Cortex of kidney (tissue), 1 donor: ENCODE measurements around the gene LYL1.

Experiments used
- DNase-seq: peaks from one replicate; lab custom pipeline; 2025; lab: John Stamatoyannopoulos, UW

LYL1 gene

DNA sequence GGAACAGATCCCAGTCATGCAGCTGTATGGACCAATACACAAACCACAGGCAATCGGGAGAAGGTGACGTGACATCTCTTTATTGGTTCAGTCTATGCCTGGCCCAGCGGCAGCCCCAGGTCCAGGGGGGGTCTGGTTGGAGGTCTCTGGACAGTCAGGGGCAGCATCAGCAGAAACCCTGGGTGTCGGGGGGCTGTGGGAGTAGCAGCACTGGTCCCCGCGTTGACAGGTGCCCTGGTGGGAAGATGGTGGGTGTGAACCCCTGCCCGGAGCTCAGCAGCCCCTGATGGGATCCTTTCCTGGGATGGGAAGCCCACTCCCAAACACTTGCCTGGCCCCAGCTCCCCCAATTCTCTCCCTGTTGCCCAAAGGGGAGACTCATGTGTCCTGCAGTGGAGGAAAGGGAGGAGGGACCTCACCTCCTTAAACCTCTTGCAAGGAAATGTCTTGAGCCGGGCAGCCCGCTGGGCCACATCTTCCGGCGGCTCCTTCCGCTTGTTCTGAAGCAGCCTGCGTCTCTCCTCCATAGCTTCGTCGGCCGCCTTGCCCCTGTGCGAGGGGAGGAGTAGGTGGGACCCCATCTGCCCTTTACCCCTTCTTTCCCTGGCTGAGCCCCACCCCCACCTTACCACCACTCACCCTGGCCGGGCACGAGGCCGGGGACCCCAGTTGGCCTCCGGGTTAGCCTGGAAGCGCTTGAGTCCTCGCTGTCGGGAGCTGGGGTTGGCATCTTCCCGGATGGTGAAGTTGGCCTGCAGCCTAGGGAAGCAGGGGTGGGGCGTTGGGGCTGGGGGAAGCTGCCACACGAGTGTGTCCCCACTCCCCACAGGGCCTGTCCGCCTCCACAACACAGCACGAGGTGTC is 2.4 kb upstream of the LYL1 start:
- DNase-seq: no peak

DNA sequence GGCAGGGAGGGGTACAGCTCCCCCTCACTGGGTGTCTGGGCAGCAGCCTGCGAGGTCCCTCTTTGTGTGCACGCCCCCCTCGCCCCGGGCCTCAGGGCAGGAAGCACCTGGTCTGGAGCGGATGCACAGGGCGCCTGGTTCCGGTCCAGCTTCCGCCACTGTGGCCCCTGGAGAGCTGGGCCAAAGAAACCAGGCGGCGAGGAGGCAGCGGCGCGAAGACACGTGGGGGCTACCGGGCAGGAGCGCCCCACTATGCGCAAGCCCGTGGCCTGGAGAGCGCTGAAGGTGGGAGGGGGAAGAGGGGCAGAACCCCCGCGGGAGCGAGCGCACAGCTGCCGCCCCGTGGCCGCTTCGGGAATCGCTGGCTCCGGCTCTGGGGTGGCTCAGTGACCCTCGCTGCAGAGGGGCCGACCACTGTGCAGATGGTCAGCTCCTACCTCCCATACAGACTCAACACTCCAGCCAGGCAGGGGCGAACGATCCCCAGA is 1.7 kb upstream of the LYL1 start:
- DNase-seq: no peak

DNA sequence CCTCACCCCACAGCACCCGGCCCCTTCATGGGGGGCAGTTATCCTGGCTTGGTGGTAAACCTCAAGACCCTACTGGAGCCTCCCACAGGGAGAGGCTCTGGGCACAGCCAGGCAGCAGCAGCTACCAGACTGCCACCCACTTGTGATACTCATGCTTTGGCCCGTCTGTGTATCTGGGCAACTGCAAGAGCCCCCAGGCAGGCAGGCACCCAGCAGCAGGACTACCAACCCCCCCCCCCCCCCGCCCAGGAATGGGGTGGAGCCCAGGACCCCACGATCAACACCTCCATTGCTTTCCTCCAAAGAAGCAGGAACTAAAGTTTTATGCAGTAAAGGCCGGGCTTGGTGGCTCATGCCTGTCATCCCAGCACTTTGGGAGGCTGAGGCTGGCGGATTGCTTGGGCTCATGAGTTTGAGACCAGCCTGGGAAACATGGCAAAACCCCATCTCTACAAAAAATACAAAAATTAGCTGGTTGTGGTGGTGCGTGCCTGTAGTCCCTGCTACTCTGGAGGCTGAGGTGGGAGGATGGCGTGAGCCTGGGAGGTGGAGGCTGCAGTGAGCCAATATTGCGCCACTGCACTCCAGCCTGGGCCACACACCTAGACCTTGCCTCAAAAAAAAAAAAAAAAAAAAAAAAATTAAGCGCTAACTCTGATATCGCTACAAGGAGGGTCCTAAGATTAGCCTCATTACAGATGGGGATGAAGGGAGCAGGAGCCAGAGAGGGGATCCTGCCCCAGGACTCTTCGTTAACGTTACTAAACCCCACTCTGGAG is 1.1 kb upstream of the LYL1 start:
- no peak for DNase-seq

DNA sequence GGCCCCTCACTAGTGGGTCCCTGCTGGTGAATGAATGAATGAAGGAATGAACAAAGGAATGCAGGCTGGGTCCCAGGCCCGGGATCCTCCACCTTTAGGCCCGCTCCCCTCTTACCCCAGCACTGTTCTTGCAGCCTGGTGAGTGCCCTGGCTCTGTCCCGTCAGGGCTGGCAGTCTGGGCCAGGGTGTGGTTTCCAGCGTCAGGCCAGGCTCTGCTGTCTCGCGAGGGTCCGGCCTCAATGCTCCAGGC is 317 bp downstream of the LYL1 start:
- no peak for DNase-seq

DNA sequence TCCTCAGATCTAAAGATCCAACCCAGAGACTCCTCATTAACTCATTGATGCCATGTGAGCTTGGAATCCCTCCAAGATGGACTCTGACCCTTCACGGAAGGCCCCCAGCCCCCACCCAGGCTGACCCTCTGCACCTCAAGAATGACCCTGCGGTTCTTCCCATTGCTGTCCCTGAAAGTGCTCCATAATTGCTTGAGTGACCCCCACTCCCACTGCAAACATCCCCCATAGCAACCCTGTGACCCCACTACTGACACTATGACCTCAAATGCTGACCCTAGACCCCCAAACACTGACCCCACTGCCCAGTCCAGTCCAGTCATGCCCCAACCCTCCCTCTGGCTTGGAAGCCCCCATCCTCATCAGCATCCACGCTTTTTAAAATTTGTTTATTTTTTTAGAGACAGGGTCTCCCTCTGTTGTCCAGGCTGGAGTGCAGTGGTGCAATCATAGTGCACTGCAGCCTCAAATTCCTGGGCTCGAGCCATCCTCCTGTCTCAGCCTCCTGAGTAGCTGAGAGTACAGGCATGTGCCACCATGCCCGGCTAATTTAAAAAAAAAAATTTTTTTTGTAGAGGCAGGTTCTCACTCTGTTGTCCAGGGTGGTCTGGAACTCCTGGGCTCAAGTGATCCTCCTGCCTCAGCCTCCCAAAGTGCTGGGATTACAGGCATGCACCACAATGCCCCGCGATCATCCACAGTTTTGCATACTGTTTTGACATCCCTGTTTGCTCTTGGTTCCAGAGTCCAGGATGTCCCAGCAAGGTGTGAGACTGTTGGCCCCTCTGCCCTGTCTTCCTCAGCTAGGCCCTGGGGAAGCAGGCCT is 855 bp downstream of the LYL1 start:
- DNase-seq: no peak

DNA sequence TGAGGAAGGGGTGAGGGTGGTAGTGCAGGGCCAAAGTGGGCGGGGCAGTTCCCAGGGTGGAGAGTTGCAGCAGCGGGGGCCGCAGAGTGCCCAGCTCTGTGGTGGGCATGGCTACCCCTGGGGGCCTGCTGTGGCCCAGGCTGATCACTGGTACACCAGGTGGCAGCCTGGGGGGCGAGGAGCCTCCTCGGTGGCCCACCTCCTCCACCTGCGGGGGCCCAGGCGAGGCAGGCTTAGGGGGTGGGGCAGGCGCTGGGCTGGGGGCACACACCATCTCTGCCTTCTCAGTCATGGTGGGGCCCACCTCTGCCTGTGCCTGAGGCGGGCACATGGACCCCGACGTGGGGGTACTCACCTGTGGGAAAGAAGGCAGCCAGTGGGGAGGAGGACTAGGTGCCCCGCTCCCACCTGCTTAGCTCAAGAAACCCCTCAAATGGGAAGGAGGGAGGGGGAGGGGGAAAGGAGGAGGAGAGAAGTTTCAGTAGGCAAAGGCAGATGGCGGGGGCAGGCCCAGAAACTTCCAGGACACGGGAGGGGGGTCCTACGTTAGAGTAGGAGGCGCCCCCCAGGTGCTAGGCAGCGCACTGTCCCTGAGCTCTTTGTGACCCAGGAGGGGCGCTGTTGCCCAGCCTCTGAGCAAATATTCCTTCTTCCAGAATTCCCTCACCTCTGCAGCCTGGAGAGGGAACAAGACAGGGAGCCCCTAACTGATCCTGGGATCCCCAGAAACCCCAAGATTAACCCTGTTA is 1.6 kb downstream of the LYL1 start:
- DNase-seq: no peak

DNA sequence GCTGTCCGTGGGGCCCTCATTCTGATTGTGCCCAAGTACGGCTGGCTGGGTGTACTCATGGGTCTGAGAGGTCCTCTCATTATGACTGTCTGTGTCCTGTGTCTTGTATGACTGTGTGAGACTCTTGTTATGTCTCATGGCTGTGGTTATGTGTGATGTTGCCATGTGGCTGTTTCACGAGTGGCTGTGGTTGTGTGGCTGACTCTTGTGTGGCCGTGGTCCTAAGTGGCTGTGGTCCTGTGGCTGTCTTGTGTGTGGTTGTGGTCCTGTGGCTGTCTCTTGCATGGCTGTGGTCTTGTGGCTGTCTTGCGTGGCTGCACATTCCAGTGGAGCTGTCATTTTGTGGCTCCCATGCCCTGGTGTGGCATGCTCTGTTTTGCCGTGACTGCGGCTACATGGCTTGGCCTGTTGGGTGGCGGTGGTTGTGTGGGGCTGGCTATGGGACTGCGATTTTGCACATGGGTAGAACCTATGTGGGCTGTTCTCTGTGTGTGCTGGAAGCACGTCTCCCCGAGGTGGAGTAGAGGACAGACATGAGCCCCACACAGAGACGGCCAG is 2.5 kb downstream of the LYL1 start:
- DNase-seq: no peak

DNA sequence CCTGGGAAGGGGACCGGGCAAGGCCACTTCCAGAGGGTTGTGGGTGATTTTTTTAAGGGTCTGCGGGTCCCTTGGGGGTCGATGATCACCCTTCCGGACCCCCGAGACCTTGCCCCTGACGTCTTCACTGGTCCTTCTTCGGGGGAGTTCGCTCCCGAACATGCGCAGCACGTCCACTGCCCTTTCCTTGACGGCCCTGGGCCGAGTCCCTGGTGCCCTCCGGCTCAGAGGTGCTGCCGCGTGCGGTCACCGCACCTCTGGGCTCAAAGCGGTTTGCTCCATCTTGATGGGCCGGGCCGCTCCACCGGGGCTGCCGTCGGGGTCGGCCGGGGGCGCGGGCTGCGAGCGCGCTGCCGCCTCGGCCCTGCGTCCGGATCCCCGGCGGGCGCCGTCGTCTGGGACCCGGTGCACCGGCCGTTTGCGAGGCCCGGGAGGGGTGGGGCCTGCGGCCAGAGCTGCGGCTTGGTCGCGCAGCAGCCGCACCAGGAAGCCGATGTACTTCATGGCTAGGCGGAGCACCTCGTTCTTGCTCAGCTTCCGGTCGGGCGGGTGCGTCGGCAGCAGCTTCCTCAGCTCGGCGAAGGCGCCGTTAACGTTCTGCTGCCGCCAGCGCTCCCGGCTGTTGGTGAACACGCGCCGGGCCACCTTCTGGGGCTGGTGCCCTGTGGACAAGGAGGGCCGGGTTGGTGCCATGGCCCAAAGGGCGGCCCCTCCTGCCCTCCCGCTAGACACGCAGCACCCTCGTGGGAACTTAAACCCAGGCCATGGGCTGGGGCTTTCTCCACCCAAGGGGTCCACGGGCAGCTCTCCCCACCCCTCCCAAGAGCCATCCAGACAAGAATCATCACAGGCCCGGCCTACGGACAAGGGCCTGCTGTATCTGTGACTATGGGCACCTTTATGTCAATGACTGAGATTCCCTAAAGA is 3.3 kb downstream of the LYL1 start:
- no peak for DNase-seq

DNA sequence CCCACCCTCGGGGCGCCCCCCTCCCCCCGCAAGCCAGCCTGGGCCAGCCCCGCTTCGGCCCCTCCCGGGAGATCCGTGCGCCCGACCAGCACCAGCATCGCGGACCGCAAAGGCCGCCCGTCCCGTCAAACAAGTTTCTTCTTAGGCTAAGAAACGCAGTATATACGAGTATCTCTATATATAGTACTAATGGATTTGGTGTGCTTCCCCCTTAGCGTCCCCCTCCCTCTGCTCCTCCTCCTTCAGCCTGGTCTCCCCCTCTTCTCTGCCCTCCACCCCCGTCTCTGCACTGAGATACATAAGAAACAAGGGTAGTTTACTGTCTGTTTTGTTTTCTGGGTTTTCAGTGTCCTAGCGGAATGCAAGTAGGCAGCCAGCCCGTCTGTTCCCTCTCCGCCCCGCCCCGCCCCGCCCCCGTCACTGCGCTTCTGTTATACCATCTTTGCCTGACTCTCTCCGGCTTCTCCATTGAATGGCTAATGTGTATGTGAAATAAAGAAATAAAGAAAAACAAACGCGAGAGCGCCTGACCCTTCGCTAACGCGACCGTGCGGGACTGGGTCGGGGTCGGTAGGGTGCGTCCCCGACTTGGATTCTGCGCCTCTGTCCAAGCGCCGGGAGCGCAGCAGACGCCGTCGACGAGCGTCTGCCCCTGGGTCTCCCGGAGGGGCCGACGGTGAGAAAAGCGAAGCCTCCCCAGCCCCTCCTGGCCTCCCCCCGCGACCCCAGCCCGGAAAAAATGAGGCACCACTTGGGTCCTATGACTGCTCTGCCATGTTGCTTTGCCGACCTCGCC is 4.2 kb downstream of the LYL1 start:
- DNase-seq: no peak

DNA sequence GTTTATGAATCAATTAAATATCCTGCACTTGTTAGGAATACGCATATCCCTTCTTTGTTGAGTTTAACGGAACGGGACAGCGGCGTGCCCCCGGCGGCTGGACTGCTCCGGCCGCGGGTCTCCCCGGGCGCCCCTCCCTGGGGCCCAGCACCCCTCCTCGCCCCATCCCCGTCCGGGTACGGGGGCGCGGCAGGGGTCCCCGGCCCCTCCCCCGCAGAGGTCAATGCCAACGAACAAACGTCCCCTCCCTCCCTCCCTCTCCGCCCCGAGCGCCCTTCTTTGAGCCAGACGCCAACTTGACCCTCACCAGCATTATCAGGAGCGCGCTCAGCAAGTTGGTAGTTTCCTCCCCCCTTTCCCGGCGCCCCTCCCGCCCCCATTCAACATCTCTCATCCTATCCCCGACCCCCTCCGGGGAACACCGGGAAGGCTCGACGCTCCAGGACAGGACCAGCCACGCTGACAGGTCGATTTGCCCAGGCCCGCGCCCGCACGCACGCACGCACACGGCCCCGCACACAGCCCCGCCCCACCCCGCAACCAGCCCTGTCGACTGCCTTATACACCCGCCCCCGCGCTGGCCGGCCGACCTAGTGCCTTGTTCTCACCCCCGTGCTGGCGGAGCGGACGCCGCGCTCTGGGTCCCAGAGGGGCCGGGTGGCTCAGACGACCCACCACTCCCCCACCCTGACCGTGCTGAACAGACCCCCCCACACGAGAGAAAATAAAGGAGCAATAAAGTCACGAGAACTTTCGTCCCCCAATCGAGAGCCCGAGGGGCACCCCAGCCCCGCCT is 5.0 kb downstream of the LYL1 start:
- DNase-seq: no peak

DNA sequence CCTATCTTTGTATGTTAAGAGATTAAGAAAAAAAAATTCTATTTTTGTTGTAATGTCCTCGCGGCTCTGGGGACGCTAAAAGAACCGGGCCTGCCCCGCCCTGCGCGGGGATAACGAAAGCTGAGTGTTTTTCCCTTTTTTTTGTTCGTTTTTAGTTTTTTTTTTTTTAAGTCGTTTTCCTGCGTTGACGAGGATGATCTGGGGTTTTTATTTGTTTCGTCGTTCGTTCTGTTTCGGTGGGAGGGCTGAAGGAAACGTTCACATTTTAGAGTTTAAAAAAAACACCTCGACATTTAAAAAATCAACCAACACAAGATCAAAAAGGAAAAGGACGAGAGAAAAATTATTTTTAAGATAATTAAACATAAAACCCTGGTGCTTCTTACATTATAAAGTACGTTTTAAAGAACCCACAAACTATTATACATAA is 5.6 kb downstream of the LYL1 start:
- no peak for DNase-seq

DNA sequence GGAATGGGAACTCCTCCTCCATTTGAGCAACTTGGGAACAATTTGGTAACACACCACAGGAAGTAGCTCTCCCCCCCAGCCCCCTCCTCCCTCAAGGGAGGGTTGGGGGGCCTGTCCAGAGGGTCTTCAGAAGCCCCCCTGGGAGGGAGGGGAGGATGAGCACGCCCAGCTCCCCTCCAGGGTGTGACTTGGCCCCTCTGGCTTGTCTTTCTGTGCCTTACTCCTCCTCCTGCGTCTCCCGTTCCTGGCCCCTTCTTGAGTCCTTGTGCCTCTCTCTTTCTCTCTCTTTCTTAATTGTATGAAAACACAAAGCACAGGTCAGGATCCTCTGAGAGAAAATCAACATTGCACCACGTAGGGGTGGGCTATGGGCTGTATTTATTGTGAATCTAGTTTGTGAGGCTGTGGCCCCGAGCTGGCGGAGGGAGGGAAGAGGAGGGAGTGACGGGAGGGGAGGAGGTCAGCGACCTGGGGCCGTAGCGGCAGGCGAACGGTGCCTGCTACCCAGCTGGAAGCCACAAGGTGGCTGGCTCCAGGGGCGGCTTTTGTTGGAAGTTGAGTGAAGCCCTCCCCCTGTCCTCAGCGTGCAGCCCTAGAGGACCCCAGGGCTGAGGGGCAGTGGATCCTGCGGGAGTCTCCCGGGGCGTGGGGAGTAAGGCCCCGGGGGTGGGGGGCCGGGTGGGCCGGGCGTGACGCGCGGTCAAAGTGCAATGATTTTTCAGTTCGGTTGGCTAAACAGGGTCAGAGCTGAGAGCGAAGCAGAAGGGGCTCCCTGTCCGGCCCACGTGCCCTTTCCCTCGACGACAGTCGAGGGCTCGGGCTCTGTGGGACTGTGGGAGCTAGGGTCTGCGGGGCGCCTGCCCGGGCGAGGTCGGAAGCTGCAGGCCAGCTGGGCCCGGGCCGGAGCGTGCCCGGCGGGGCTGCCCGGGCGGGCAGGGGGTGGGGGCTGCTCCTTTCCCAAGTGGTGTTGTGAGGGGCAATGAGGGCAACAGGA is 6.4 kb downstream of the LYL1 start:
- DNase-seq: no peak

DNA sequence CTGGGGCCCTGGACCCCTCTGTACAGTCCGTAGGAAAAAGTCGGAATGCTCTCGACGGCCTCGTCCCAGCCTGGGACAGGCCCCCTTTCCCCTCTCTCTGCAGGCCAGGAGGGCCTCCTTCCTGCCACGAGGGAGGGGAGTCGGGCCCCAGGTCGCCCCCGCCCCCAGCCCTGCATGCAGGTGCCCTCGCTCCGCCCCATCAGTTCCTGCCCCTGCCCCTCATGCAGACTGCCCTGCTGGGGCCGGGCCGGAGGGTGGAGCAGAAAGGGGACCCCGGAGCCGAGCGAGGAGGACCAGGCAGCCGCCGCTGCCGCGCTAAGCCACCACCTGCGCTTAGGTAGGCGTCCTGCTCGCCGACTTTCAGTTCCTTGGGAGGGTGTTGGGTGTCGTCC is 7.3 kb downstream of the LYL1 start:
- DNase-seq: no peak

DNA sequence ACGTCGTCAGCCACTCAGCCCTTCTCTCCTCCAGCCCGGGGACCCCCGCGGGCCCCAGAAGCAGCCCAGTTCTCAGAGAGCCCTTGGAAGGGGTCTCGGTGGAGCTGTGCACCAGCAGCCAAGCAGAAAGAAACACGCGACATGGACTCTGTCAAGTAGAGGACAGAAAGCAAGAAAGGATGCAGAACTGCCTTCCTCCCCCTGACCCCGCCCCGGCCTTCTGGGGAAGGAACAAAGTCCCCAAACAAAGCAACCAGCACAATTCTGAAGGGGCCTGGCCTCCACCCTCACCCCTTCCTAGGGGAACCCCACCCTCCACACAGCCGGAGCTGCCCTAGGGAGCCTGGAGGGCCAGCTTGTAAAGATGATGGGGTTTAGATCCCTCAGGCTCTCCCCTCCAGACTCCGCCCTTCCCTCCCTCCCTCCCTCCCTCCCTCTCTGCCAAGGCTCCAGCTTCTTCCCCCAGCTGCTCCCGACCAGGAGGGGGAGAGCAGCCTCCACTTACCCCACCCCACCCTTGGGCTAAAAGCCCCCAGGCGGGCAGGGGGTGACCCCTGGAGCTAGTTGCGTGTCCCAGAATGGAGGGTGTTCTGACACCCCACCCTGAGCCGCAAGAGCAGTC is 7.8 kb downstream of the LYL1 start:
- no peak for DNase-seq

DNA sequence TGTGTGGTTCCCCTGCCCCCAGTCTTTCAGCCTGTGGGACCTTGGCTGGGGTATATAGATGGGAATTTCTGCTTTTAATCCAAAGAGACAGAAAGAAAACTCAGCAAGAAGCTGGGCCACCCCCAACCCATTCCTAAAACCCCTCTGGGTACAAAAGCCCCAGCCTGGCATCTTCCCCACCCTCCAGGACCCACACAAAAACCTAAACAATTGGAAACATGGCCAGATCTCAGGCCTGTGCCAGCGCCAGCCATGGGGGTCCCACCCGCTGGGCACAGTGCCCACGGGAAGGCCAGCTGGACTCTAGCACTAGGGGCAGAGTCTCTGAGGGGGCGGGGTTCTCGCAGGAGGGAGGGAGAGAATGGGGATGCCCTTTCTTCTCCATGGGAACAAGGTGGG is 8.6 kb downstream of the LYL1 start:
- DNase-seq: no peak

DNA sequence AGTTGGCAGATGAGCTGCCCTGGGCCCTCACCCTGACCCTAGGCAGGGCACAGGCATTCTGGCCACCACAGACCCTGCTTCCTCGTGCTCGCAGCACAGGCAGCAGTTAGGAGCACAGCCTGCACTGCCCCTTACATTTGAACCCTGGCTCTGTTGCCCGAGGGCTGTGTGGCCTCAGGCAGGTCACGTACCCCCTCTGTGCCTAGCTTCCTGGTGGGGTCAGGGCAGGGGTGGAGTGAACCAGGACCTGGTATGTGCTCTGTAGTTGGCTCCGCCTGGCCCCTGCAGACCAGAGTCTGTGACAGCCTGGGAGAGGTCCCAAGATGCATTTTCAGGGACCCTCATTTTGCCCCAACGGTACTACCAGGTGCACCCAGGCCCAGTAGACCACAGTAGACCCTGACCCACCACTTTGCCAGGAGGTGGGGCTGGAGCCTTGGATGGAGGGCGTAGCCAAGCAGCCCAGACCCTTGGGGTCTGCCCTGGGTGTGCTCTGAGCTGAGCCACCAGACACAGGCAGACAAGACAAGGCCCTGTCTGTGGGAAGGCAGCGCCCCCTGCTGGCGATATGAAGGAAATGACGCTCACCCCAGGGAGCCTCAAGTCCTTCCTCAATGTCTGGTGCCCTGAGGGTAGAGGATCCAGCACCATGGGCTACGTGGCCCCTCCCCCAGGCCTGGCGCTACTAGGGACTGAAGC is 9.1 kb downstream of the LYL1 start:
- DNase-seq: no peak
